Endothelial cell (in vitro differentiated cells): ENCODE results near the gene POU2F1. TPM values are rescaled to one million over a fixed set of nuclear protein-coding genes. Genes with fewer than 3 reads are reported as not detected.
"Not testable (repeated sequence)": the region's sequence is repeated elsewhere in the genome, so short reads cannot be mapped to it uniquely, and the experiment has no call there.

ENCODE experiments used
- DNase-seq: peaks from one replicate; pipeline ENCODE4 v3.0.0; 2021; ENCODE audit warnings: low spot score
- H3K27ac Mint-ChIP-seq: one replicate; pipeline ENCODE4 v1.8.0; 2021; ENCODE audit warnings: mixed read lengths, inconsistent platforms; ENCODE audit not compliant: unreplicated experiment
- H3K27me3 Mint-ChIP-seq: one replicate; pipeline ENCODE4 v1.8.0; 2021; ENCODE audit warnings: mild to moderate bottlenecking, moderate library complexity, mixed read lengths, inconsistent platforms; ENCODE audit not compliant: unreplicated experiment
- H3K36me3 Mint-ChIP-seq: one replicate; pipeline ENCODE4 v1.8.0; 2021; ENCODE audit warnings: mild to moderate bottlenecking, low read depth, mixed read lengths, inconsistent platforms; ENCODE audit not compliant: unreplicated experiment
- H3K4me1 Mint-ChIP-seq: one replicate; pipeline ENCODE4 v1.8.0; 2021; ENCODE audit warnings: mild to moderate bottlenecking, mixed read lengths, inconsistent platforms; ENCODE audit not compliant: unreplicated experiment
- H3K4me3 Mint-ChIP-seq: one replicate; pipeline ENCODE4 v1.8.0; 2021; ENCODE audit warnings: mild to moderate bottlenecking, mixed read lengths, inconsistent platforms; ENCODE audit not compliant: unreplicated experiment
- H3K9me3 Mint-ChIP-seq: one replicate; pipeline ENCODE4 v1.8.0; 2021; ENCODE audit warnings: mixed read lengths, inconsistent platforms; ENCODE audit not compliant: unreplicated experiment
- CTCF ChIP-seq: fragments of 200-600 bp; sonication (generic); IDR thresholded peaks from one replicate; pipeline ENCODE4 v1.5.0; 2021; ENCODE audit warnings: antibody characterized with exemption; ENCODE audit not compliant: unreplicated experiment
- total RNA-seq: library from RNA; stranded (reverse); fragmentation: NEBNext Ultra II Directional; extraction: Animal tissue kit (Norgen Biotek cat#: 25700); gene quantifications from one replicate; pipeline ENCODE4 v1.2.1, GENCODE V29; 2021; ENCODE audit not compliant: unreplicated experiment

POU2F1 gene
- total RNA-seq, 1 donor from 2014 or later = 24.5 TPM

- H3K4me1 Mint-ChIP-seq = no peaks in the 10 kb centered on the region
- H3K27me3 Mint-ChIP-seq = no peaks in the 10 kb centered on the region
- H3K27ac Mint-ChIP-seq = no peak overlapping the region
- peaks cover 22% of the 10 kb centered on the region for H3K9me3 Mint-ChIP-seq
- H3K36me3 Mint-ChIP-seq = peaks cover 50% of the 10 kb centered on the region
- peak overlapping the region; percentile 59 for H3K4me3 Mint-ChIP-seq
- TF ChIP-seq CTCF = no peak
- DNase-seq = no peak
Measured at GRCh38 chr1:167317463-167317862, 96.8 kb downstream of the POU2F1 start.

GRCh38 chr1:167319206-167319605 is 98.5 kb downstream of the POU2F1 start:
- Mint-ChIP-seq H3K9me3 (peaks cover 22% of the 10 kb centered on the region), H3K36me3 (peaks cover 56% of the 10 kb centered on the region)
- H3K27me3 Mint-ChIP-seq, H3K4me1 Mint-ChIP-seq, H3K4me3 Mint-ChIP-seq, H3K27ac Mint-ChIP-seq, DNase-seq: not testable (repeated sequence)

- Mint-ChIP-seq H3K4me3 (no peak overlapping the region), H3K27ac (no peak overlapping the region)
Measured at GRCh38 chr1:167322483-167322882, 101.8 kb downstream of the POU2F1 start.

GRCh38 chr1:167325151-167325550 is 104.5 kb downstream of the POU2F1 start:
- DNase-seq = no peak
- H3K4me3 Mint-ChIP-seq = no peak overlapping the region
- no peak for TF ChIP-seq CTCF
- H3K9me3 Mint-ChIP-seq = peaks cover 8% of the 10 kb centered on the region
- H3K4me1 Mint-ChIP-seq = peaks cover 10% of the 10 kb centered on the region
- H3K36me3 Mint-ChIP-seq = peaks cover 23% of the 10 kb centered on the region
- H3K27me3 Mint-ChIP-seq = no peaks in the 10 kb centered on the region
- H3K27ac Mint-ChIP-seq = no peak overlapping the region

More at GRCh38 chr1:167322483-167322882, 101.8 kb downstream of the POU2F1 start:
- H3K27me3 Mint-ChIP-seq = no peaks in the 10 kb centered on the region
- TF ChIP-seq CTCF = no peak
- no peaks in the 10 kb centered on the region for H3K4me1 Mint-ChIP-seq
- peaks cover 12% of the 10 kb centered on the region for H3K9me3 Mint-ChIP-seq
- H3K36me3 Mint-ChIP-seq = peaks cover 44% of the 10 kb centered on the region
- no peak for DNase-seq

GRCh38 chr1:167328306-167328815 is 107.7 kb downstream of the POU2F1 start:
- Mint-ChIP-seq H3K9me3 (no peaks in the 10 kb centered on the region), H3K4me1 (peaks cover 10% of the 10 kb centered on the region), H3K4me3 (no peak overlapping the region), H3K27ac (no peak overlapping the region), H3K27me3 (no peaks in the 10 kb centered on the region), H3K36me3 (peaks cover 6% of the 10 kb centered on the region)
- no peak for TF ChIP-seq CTCF
- no peak for DNase-seq
